GM12864 (cell line): ENCODE results near the gene PINLYP.

ENCODE experiments used
- DNase-seq: peaks from one replicate; pipeline ENCODE4 v3.0.0-alpha.2; 2011; ENCODE audit warnings: low read depth
- H3K4me3 ChIP-seq: 2 replicates; pipeline ENCODE4 v1.5.1; 2011; ENCODE audit warnings: mild to moderate bottlenecking, low read depth, low read length, control low read depth
- TF ChIP-seq, protein P1 (sequence below): IDR thresholded peaks from 2 replicates; pipeline ENCODE4 v1.5.1; 2011; ENCODE audit warnings: low read depth, mild to moderate bottlenecking, moderate library complexity, low read length, control low read depth, inconsistent platforms; ENCODE audit errors: missing control alignments

PINLYP gene

DNA sequence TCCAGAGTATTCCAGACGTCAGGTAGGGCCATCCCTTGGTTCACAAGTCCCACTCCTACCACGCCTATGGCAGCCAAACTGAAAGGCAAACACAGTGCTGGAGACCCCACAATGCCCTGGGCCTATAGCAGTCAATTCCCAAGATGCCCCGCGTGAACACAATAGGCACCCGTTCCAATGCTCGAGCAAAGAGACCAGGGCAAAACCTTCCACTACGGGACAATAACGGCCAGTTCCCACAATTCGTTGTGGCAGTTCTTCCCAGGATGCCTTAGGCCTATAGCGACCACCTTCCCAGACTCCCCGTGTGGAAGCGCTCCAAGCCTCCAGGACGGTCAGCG, 43.3 kb downstream of the PINLYP start:
- peak overlapping the region; percentile 80 for H3K4me3 ChIP-seq
- DNase-seq, result no peak
- TF ChIP-seq, protein P1, sequence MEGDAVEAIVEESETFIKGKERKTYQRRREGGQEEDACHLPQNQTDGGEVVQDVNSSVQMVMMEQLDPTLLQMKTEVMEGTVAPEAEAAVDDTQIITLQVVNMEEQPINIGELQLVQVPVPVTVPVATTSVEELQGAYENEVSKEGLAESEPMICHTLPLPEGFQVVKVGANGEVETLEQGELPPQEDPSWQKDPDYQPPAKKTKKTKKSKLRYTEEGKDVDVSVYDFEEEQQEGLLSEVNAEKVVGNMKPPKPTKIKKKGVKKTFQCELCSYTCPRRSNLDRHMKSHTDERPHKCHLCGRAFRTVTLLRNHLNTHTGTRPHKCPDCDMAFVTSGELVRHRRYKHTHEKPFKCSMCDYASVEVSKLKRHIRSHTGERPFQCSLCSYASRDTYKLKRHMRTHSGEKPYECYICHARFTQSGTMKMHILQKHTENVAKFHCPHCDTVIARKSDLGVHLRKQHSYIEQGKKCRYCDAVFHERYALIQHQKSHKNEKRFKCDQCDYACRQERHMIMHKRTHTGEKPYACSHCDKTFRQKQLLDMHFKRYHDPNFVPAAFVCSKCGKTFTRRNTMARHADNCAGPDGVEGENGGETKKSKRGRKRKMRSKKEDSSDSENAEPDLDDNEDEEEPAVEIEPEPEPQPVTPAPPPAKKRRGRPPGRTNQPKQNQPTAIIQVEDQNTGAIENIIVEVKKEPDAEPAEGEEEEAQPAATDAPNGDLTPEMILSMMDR, result no peak

DNA sequence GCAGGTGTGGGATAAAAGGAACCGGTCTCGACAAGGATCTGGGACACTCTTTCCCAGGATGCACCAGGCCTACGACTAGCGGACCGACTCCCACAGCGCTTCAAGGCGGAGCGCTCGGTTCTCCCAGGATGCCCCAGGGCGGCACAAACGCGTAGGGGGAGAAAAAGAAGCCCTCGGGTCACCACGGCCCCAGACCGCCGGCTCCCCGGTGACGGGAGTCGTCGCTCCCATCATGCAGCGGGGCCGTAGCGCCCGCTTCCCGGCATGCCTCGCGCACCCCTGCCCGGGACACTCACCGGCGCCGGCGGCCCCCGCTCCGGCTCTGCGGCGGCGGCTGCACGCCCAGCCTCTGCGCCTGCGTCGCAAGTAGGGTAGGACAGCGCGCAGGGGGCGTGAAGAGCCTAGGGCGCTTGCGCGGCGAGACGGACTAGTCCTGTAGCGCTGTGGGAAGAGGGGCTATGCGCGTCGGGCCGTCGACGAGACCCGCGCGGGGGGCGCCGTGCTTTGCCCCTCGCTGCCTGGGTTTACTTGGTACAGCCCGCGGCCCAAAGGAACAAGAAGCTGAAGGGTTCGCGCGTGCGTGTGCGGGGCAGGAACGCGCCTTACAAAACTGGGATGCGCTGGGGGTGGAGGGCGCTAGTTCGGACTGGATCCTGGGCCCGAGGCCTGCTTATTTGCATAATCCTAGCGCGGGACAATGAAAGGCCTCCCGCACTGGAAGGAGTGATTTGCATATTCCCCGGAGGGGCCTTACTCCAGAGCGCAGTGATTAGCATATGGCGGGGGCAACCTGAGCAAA, 43.9 kb downstream of the PINLYP start, which contains the start of gene ZNF428:
TSS of gene ZNF428 (minus strand) at position 368 of the 799 bp plus-strand sequence. CDS start 5,325 bp downstream, outside the sequence.
- peak within 1 kb of the TSS; percentile 80 for H3K4me3 ChIP-seq
- peak; percentile 85 for DNase-seq
- TF ChIP-seq, protein P1, result no peak

DNA sequence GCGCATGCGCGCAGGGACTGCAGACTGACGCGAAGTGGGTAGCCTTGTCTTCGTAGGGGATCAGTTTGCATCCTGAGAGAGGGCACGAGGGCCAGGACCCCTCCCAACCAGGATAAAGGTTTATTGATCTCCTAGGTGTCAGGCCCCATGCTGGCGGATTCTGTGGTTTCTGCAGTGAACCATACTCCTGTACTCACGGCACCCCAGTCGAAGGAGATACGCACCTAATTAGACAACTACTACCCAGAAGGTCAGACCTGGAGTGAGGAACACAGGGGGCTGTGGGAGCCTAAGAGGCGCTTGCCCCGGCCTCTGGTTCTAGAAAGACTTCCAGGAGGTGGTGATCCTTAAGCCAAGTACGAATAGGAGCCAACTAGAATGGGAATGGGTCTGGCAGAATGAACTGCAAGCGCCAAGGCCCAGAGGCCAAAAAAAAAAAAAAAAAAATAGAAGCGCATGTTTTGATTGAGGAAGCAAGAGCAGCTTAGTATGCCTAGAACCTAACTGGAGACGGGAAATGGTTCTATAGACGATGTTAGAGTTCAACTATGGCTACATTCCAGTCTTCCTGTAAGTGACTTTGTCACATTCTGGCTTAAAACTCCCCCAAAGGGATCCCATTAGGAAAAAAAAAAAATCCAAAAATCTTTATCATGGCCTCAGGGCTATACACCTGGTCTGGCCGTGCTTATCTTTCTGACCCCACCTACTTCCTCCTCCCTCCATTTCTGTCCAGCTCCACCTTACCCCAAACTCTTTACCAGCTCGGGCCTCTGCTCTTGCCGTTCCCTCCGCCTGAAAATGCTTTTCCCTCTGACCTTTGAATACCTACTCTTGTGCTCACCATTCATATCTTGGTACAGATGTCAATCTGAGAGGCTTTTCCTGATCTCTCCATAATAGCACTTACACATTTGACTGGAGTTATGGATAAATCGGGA, 44.7 kb downstream of the PINLYP start:
- no peak for DNase-seq
- H3K4me3 ChIP-seq, result peak overlapping the region; percentile 80
- TF ChIP-seq, protein P1, result no peak

DNA sequence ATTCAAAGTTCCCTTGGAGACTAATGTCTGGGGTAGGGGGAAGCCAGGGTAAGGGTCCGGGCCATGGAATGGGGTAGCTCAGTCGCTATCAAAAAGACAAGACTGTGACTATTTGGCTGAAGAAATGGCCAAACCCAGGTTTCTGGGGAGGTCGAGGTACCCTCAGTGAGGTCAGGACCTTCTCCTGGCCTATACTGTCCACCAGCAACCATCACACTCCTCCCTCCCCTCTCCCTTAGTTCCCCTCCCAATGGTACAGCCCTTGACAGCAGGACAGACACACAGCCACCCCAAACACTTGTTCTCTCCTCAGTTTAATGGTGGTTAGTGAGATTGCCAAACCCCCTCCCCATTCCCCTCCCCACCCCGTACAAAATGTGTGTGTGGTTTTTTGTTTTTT, 46.5 kb downstream of the PINLYP start:
- TF ChIP-seq, protein P1, result no peak
- DNase-seq, result no peak
- no peak overlapping the region for H3K4me3 ChIP-seq

DNA sequence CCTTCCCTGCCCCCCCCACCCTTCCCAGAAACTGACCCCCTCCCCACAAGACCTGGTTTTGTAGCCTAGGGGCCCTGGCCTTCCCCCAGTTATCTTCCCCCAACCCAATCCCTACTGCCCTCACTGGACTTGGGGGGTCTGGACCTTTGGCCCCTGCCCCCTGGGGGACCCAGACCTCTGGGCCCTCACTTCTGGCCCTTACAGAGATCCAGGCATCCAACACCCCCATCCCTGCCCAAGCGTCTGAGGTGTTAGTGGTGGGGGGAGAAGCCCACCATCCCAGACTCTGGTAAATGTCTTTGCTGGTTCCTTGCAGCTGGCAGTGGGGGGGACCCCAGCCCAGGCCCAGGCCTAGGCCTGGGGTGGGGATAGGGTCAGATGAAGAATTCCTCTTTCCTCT, 47.4 kb downstream of the PINLYP start:
- TF ChIP-seq, protein P1, result no peak

DNA sequence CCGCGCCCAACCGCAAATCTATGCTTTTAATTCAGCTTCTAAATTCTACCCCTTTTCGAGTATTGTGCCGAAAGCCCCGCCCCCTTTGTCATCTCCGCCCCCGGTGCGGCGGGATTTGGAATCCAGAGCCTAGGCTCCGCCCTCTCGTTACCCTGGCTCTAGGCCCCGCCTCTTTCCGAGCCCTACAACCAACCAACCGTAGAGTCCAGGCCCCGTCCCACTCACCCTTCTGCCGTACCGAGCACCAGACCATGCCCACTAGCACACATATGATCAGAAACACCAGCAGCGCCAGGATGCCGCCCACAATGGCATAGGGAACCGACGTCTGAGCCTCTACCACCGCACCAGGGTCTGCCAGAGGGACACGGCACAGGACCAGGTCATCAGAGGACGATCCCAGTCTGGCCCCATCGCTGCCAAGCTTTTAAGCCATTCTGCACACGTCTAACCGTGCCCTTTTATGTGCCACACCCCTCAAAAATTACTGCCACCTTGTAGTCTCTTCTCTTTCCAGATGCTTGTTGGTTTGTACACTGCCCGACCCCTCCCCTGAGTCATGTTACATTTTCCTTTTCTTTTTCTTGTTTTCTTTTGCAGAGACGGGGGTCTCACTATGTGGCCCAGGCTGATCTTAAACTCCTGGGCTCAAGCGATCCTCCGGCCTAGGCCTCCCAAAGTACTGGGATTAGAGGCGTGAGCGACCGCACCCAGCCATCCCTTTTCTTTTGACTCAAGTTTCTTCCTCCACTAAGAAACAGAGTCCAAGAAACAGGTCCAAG, 48.5 kb downstream of the PINLYP start:
- H3K4me3 ChIP-seq, result no peak overlapping the region
- DNase-seq, result no peak
- TF ChIP-seq, protein P1, result no peak

More for the DNA sequence above, 47.4 kb downstream of the PINLYP start:
- H3K4me3 ChIP-seq, result no peak overlapping the region
- no peak for DNase-seq
